Endometrial microvascular endothelial cells (primary cell): ENCODE results near the gene BATF3. TPM values are rescaled to one million over a fixed set of nuclear protein-coding genes. Genes with fewer than 3 reads are reported as not detected.
"Not testable (repeated sequence)": the region's sequence is repeated elsewhere in the genome, so short reads cannot be mapped to it uniquely, and the experiment has no call there.

ENCODE experiments used
- in situ Hi-C: cut with HindIII; loops from 2 replicates; pipeline ENCODE4 v1.10.0; 2017; ENCODE audit warnings: low sequenced_read_pairs, low pct_unique_long_range_greater_than_20kb; ENCODE audit errors: inconsistent ontology term
- total RNA-seq: library from RNA; depleted of rRNA; stranded (reverse); fragments of >200 nt; gene quantifications from one replicate; pipeline ENCODE4 v1.2.3, GENCODE V29; 2015; ENCODE audit errors: inconsistent ontology term

Gene BATF3
- total RNA-seq, 1 donor from 2014 or later = not detected

- in situ Hi-C loops = no loop called here
Measured at GRCh38 chr1:212669600-212669999, 30.0 kb downstream of the BATF3 start.

DNA sequence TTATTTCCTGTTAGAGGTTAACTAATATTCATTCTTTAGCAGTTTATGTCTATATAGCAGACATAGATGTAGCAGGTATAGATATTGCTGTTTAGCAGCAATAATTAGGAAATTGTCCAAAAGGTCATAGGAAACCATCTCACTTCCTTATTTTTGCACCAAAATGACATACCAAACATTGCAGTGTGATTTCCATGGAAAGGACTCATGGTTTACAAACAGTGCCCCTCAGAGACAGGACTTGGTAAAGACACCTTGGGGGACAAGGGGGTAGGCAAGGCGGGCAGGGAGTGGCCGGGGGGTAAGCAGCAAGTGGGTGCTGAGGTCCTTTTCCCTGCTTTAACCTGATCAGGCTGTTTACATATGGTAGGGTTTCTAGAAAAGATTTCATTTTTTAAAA is 30.5 kb downstream of the BATF3 start:
- in situ Hi-C loops = no loop called here

GRCh38 chr1:212668477-212668876 is 31.2 kb downstream of the BATF3 start:
- in situ Hi-C loops = no loop called here

GRCh38 chr1:212667223-212668139 is 32.2 kb downstream of the BATF3 start:
- in situ Hi-C loops = no loop called here

DNA sequence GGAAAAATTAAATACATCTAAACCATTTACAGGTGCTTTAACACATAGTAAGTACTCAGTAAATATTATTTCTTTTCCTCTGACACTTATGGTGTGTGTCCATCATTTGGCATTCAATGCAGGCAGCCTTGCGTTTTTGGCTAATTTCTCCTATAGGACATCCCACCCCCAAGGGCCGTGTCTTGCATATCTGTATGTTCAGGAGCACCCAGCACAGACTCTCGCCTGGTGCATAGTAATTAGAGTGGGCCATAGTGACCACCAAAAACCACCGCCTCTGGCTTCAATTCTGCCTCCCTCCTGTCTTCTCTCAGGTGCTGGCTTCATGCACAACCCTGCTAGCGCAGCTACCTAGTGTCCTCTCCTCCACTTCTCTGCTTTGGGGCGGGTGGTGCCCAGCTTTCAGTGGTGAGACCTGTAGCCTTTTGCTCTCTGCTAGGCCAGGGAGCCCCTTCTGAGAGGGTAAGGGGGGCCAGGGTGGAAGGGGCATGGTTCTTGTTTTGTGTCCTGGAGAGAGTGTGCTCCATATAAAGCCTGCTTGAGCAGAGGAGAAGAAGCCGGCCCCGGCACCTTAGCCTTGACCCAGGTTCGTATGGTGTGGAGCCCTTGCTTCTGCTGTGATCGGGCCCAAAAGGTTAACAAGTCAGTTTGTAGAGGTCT is 33.4 kb downstream of the BATF3 start:
- in situ Hi-C loops = no loop called here

DNA sequence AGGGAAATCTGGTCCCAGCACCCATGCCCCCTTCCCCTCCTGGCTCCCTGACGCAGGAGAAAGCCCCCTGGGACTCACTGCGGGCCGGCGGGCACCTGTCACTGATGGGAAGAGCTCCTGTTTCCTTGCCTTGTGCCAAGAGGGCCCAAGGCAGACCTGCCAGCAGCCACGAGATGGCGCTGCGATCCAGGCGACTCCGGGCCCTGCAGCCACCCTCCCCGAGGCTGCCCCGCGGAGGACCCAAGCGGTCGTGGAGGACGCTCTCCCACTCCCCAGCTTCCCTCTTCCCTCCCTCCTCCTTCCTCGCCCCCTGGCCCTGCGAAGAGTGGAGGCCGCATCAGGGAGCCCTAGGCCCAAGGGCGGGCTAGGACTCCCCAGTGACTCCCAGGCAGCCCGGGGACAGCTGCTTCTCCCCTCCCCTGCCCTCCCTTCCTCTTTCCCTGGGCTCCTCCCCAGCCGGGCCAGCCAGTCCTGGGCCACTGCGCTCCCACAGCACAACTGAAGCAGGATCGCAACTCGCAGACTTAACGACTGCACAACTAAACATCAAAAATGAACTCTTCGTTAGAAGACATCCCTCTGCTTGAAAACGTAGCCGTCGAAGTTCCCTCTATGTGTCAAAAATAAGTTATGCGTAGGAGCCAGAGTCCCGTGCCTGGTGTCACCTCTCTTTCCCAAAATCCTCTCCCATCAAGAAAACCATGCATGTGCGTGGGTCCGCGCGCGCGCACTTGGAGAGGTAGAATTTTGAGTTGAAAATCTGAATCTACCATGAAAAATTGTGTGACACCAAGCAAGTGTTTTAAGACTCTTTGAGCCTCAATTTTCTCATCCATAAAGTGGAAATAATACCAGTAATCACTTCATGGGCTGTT is 34.2 kb downstream of the BATF3 start:
- in situ Hi-C loops = no loop called here

DNA sequence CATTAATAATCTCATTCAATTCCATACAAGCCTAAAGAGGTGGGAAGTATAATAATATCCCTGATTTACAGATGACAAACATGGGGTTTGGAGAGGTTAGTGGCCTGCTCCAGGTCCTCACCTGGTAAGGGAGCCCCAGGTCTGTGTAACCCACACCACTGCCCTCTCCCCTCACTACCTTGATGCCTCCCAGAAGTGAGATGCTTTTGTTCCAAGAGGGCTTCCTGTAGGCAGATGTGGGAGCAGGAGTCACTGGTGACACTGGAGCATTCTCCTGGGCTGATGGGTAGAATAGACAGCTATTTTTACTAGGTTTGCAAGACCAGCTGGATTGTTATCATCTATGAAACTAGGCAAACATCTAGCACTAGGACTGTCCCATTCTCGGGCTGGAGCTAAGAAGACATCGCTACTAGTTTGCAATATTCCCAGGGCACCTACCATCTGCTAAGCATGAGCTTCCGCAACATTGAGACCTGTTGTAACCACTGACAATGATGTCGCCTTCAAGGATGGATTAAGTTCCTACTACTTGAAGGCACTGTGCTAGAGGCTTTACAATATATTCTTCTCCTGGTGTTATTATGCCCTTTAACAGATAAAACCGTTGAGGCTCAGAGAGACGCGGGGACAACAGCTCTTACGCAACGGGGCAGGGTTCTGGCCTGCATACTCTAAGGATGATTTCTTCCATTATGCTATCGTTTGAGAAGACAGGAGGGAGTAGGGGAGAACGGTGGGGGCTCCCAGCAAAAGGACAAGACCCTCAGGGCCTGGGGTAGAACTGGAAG is 35.0 kb downstream of the BATF3 start:
- in situ Hi-C loops = no loop called here

GRCh38 chr1:212658250-212658649 is 41.4 kb downstream of the BATF3 start:
- in situ Hi-C loops = not testable (repeated sequence)

GRCh38 chr1:212656730-212657129 is 42.9 kb downstream of the BATF3 start:
- in situ Hi-C loops = no loop called here

GRCh38 chr1:212655668-212656440 is 43.8 kb downstream of the BATF3 start:
- in situ Hi-C loops = no loop called here

- in situ Hi-C loops = no loop called here
Measured at GRCh38 chr1:212652609-212653008, 47.0 kb downstream of the BATF3 start.

DNA sequence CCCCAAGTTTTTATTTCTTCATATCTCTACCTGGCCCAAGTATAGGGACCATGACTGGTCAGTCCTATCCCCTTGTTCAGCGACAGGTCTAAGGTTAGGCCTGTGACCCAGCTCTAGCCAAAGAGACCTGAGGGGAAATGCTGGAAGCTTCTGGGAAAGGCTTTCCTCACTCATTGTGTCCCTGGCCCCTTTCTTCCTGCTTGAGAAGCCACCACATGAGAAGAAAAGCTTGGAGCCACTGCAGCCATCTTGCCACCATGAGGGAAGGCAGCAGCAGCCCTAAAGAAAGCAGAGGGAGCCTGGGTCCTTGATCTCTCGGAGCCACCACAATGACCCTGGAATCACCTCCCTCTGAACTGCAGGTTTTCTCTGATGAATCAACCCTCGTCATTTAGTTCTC is 47.7 kb downstream of the BATF3 start:
- in situ Hi-C loops = no loop called here

DNA sequence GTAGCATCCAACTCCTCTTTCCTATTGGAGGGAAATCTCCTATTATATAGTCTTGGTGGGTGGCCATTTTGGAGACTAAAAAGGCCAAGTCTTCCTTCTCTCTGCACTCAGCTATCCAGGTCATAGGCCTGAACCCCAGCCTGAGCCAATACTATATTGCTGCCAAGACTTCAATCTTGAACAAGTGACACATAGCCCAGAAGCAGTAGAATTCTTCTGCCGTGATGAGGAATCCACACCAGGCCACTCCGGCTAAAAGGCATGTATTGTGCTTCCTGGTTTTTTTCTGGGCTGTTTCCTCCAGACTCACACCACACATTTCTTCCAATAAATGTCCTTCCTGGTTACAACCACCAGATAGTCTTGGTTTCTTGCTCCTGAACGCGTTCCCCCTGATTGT is 48.1 kb downstream of the BATF3 start:
- in situ Hi-C loops = no loop called here

DNA sequence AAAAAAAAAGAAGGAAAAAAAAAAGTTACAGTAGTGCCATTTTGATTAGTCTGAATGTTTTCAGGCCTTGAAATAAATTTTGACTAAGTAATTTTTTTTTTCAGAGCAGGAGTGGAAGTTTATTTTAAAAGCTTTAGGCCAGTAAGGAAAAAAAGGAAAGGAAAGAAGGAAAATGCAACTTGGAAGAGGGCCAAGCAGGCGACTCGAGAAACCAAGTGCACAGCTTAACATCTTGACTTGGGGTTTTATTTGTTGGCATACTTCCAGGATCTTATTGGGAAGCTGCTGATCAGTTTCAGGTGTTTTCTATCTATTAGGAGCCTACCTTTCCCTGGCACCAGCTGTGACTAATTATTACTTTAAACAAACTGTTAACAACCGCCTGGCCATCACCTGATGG is 49.4 kb downstream of the BATF3 start:
- in situ Hi-C loops = no loop called here

GRCh38 chr1:212649020-212649419 is 50.6 kb downstream of the BATF3 start:
- in situ Hi-C loops = no loop called here

DNA sequence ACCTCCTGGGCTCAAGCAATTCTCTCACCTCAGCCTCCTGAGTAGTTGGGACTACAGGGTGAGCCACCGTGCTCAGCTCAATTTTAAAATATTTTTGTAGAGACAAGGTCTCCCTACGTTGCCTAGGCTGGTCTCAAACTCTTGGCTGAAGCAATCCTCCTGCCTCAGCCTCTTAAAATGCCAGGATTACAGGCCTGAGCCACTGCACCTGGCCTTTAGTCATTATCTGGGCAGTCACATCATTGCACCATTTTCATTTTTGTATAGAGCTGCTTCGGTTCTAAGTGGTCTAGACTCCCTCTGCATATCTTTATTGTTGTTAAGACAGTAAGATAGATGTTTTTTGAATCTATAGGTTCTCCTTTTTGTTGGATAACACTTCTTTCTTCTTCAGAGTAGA is 51.2 kb downstream of the BATF3 start:
- in situ Hi-C loops = no loop called here

- in situ Hi-C loops = no loop called here
Measured at GRCh38 chr1:212647004-212647403, 52.6 kb downstream of the BATF3 start.

- in situ Hi-C loops = no loop called here
Measured at GRCh38 chr1:212646588-212646987, 53.1 kb downstream of the BATF3 start.
